Esophagus muscularis mucosa (tissue), 4 donors: Measurements from ENCODE around the gene TUBGCP2. TPM values are rescaled to one million over a fixed set of nuclear protein-coding genes. Genes with fewer than 3 reads are reported as not detected.

ENCODE experiments used
- DNase-seq: peaks from one replicate; pipeline ENCODE4 v3.0.0-alpha.2; 2017; ENCODE audit errors: extremely low spot score
- H3K27ac ChIP-seq, 4 donors: fragments of 200-600 bp; sonication (generic); replicated peaks in 1 of 4; 1 replicate in 3 of 4; 2 replicates in 1 of 4; pipeline ENCODE4 v1.5.1; 2016 to 2019; ENCODE audit warnings: mild to moderate bottlenecking in 1 of 4
- H3K27me3 ChIP-seq, 4 donors: fragments of 200-600 bp; sonication (generic); one replicate each; pipeline versions ENCODE4 v1.5.1 to v1.6.0; 2016 to 2019
- H3K36me3 ChIP-seq, 4 donors: fragments of 200-600 bp; sonication (generic); one replicate each; pipeline ENCODE4 v1.5.1; 2016 to 2019
- H3K4me1 ChIP-seq, 4 donors: fragments of 200-600 bp; sonication (generic); one replicate each; pipeline ENCODE4 v1.5.1; 2016 to 2019
- H3K4me3 ChIP-seq, 4 donors: fragments of 200-600 bp; sonication (generic); 1 replicate in 2 of 4; 2 replicates in 2 of 4; pipeline ENCODE4 v1.5.1; 2016 to 2019; ENCODE audit warnings: mild to moderate bottlenecking in 4 of 4, moderate library complexity in 1 of 4
- H3K9me3 ChIP-seq, 4 donors: fragments of 200-600 bp; sonication (generic); 1 replicate in 3 of 4; 2 replicates in 1 of 4; pipeline ENCODE4 v1.5.1; 2016 to 2019
- CTCF ChIP-seq, 3 experiments: fragments of 200-600 bp in 2 of 3; fragments of 450-650 bp in 1 of 3; sonication (generic) in 2 of 3; IDR thresholded peaks; one replicate each; pipeline ENCODE4 v1.5.1; 2017 to 2019; ENCODE audit warnings: antibody characterized with exemption in 3 of 3, mild to moderate bottlenecking in 2 of 3, moderate library complexity in 1 of 3
- EP300 ChIP-seq: sonication (generic); formaldehyde crosslinking; IDR thresholded peaks from one replicate; pipeline ENCODE4 v1.6.1; 2017; ENCODE audit warnings: antibody characterized with exemption
- POLR2A ChIP-seq: fragments of 450-650 bp; IDR thresholded peaks from one replicate; pipeline ENCODE4 v1.6.1; 2017; ENCODE audit warnings: antibody characterized with exemption, moderate library complexity, mild to moderate bottlenecking, low read depth
- POLR2AphosphoS5 ChIP-seq, 2 donors: sonication (generic); formaldehyde crosslinking; IDR thresholded peaks; one replicate each; pipeline ENCODE4 v1.6.1; 2017; ENCODE audit warnings: antibody characterized with exemption in 2 of 2
- WGBS: methylation state at CpG from one replicate; pipeline ENCODE4 v1.1.5; 2018; 5-methylcytosine and 5-hydroxymethylcytosine counted together
- intact Hi-C: fragments of 100-400 bp; cut with DNase I; formaldehyde crosslinking; loops from one replicate; pipeline ENCODE4 v1.15.1; 2023
- total RNA-seq, 4 donors: library from RNA; depleted of rRNA; stranded (reverse); fragments of >200 nt; gene quantifications; one replicate each; pipeline versions ENCODE4 v1.1.0 to v1.2.1, GENCODE V29; 2016

TUBGCP2 gene
- total RNA-seq, 4 donors from 2014 or later, result 30.2 to 54.4 (median 39.0) TPM

GRCh38 chr10:133249975-133250754 lies 58.5 kb downstream of the TUBGCP2 start:
- WGBS, result 53% methylated on average over 11 of the region's 11 CpGs
- DNase-seq, result no peak
- Histone ChIP-seq H3K27ac (no peak overlapping the region), H3K4me3 (no peak overlapping the region), H3K27me3 (peaks cover 0 to 80% (median 5%) of the 10 kb centered on the region in 4 donors), H3K9me3 (no peaks in the 10 kb centered on the region), H3K4me1 (no peaks in the 10 kb centered on the region), H3K36me3 (no peaks in the 10 kb centered on the region)
- intact Hi-C loops, result no loop called here
- TF ChIP-seq EP300 (no peak), CTCF (IDR thresholded peaks at IDR 0.05) (no peak), POLR2AphosphoS5 (IDR thresholded peaks at IDR 0.05) (no peak), POLR2A (no peak)

GRCh38 chr10:133249094-133249780 lies 59.4 kb downstream of the TUBGCP2 start:
- H3K27me3 ChIP-seq, result peaks cover 0 to 86% (median 5%) of the 10 kb centered on the region in 4 donors
- no peak for DNase-seq
- intact Hi-C loops, result no loop called here
- no peak overlapping the region for H3K27ac ChIP-seq
- H3K36me3 ChIP-seq, result no peaks in the 10 kb centered on the region
- TF ChIP-seq CTCF (IDR thresholded peaks at IDR 0.05) (no peak), POLR2A (no peak), EP300 (no peak), POLR2AphosphoS5 (IDR thresholded peaks at IDR 0.05) (no peak)
- H3K4me3 ChIP-seq, result no peak overlapping the region
- no peaks in the 10 kb centered on the region for H3K9me3 ChIP-seq
- whole genome bisulfite sequencing, result 82% methylated on average over 12 of the region's 21 CpGs
- no peaks in the 10 kb centered on the region for H3K4me1 ChIP-seq

DNA sequence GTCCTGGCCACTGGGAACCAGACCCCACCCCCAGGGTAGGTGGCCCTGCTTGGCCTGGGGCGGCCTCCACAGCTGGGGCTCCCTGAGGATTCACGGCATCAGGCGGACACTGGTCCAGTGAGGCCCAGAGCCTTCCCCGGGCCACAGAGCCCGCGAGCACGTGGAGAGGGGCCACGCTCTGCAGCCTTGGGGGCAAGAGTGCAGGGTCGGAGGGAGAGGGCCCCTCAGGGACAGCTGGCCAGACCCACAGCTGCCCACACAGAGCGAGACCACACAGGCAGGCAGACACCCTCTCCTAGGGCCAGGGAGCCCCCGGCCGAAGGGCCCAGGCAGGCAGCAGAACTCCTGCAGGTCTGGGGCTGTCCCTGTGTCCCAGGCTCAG lies 60.3 kb downstream of the TUBGCP2 start:
- Histone ChIP-seq H3K4me1 (no peaks in the 10 kb centered on the region), H3K36me3 (no peaks in the 10 kb centered on the region), H3K4me3 (no peak overlapping the region), H3K27me3 (peaks cover 0 to 95% (median 5%) of the 10 kb centered on the region in 4 donors), H3K9me3 (no peaks in the 10 kb centered on the region), H3K27ac (no peak overlapping the region)
- DNase-seq, result no peak
- TF ChIP-seq POLR2A (no peak), POLR2AphosphoS5 (IDR thresholded peaks at IDR 0.05) (no peak), EP300 (no peak), CTCF (IDR thresholded peaks at IDR 0.05) (no peak)
- 85% methylated on average over 8 of the region's 12 CpGs for WGBS
- intact Hi-C loops, result no loop called here

DNA sequence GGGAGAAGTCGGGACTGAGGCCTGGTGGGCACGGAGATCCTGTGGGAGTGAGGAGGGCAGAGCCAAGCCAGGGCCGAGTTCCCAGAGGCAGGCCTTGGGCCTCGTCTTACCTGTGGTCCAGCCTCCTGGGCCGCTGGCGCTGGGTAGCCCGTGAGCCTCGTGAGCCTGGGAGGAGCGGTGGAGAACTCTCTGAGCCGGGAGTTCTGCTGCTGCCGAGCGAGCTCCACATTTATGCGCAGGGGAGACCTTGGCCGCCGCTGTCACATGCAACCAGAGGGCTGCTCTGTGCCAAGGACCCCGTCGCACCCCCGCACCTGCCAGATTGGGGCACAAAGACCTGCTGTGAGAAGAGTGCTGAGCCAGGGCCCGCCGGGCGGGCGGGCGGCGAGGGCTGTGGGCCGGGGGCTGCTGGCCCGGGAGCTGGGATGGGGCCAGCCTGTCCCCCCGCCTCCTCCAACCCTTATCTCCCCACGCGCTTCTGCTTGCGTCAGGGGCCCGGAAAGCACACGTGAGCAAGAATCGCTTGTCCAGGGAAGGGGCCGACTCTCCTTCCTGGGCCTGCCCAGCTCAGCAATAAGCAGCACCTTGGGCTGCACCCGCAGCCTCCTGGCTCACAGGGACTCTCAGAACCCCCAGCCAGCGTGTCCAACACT lies 60.9 kb downstream of the TUBGCP2 start:
- Histone ChIP-seq H3K9me3 (no peaks in the 10 kb centered on the region), H3K27ac (no peak overlapping the region), H3K27me3 (peaks cover 0 to 98% (median 5%) of the 10 kb centered on the region in 4 donors), H3K4me3 (no peak overlapping the region), H3K4me1 (no peaks in the 10 kb centered on the region), H3K36me3 (no peaks in the 10 kb centered on the region)
- no peak for DNase-seq
- TF ChIP-seq CTCF (IDR thresholded peaks at IDR 0.05), result no peak
- no peak for TF ChIP-seq EP300
- intact Hi-C loops, result no loop called here
- 88% methylated on average over 23 of the region's 36 CpGs for WGBS
